ENCODE results near the gene OR13J1. TPM values are rescaled to one million over a fixed set of nuclear protein-coding genes. Genes with fewer than 3 reads are reported as not detected.

The OR13J1 gene
- total and polyA plus RNA-seq, 4 donors = not detected

DNA sequence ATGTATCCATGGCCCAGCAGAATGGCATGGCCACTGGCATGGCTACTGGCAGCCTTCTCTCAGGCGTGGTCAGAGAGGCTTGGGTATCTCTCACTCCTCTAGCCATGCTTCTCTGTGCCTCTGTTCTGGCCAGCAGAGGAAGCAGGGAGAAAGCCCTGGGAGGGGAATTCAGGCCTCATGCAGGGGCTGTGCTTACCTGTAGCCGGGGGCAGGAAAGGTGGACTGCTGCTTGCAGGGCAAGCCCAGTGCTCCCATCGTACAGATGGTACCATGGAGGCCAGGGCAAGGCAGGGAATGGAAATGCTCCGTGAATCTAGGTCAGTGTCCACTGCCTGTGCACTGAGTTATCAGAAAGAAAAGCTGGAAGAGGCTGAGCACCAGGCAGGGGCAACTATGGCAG, 2.7 kb downstream of the OR13J1 start (continued):
- TF ChIP-seq, protein P1, sequence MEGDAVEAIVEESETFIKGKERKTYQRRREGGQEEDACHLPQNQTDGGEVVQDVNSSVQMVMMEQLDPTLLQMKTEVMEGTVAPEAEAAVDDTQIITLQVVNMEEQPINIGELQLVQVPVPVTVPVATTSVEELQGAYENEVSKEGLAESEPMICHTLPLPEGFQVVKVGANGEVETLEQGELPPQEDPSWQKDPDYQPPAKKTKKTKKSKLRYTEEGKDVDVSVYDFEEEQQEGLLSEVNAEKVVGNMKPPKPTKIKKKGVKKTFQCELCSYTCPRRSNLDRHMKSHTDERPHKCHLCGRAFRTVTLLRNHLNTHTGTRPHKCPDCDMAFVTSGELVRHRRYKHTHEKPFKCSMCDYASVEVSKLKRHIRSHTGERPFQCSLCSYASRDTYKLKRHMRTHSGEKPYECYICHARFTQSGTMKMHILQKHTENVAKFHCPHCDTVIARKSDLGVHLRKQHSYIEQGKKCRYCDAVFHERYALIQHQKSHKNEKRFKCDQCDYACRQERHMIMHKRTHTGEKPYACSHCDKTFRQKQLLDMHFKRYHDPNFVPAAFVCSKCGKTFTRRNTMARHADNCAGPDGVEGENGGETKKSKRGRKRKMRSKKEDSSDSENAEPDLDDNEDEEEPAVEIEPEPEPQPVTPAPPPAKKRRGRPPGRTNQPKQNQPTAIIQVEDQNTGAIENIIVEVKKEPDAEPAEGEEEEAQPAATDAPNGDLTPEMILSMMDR (IDR thresholded peaks at IDR 0.05; ENCODE audit: low read depth, low read length, missing input control) = no peak

DNA sequence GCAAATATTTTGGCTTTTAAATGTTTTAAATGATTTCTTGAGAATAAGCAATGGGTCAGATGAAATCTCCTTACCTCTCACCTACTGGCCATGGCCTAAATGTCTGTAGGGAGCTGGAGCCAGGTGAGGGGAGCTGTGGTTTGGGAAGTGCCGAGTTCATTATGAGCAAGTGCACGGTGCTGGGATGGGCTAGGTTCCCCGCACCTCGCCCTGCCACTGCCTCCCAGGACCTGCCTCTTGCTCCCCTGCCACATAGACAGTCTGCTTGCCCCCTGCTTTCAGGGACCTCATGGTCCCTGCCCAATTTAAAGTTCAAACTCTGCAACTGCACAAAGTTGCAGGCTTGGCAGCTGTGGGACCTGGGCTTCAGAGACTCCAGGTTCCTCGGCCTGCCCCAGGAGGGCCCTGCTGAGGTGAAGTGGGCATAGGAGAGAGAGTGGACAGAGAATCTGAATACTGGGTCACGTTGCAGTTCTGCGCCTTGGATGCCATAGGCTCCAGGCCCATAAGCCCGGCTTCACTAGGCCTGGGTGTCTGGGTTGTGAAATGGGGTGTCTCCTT, 5.4 kb downstream of the OR13J1 start:
- no peaks in the 10 kb centered on the region for H3K36me3 ChIP-seq (ENCODE audit: control insufficient read depth in 4 of 4, insufficient read depth in 3 of 4, low read depth in 1 of 4, low read length in 3 of 4)
- TF ChIP-seq NR2F2 (IDR thresholded peaks at IDR 0.05) = no peak
- TF ChIP-seq, protein P1 (IDR thresholded peaks at IDR 0.05; ENCODE audit: low read depth, low read length, missing input control) = no peak
- TF ChIP-seq FOXA2 (IDR thresholded peaks at IDR 0.05) = no peak
- TF ChIP-seq, protein P2, sequence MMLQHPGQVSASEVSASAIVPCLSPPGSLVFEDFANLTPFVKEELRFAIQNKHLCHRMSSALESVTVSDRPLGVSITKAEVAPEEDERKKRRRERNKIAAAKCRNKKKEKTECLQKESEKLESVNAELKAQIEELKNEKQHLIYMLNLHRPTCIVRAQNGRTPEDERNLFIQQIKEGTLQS (IDR thresholded peaks at IDR 0.05) = no peak
- no peak for TF ChIP-seq RXRA (IDR thresholded peaks at IDR 0.05)
- TF ChIP-seq TAF1 (conservative IDR thresholded peaks at IDR 0.05) = no peak
- no peak for TF ChIP-seq YY1 (IDR thresholded peaks at IDR 0.05)
- TF ChIP-seq, protein P3, sequence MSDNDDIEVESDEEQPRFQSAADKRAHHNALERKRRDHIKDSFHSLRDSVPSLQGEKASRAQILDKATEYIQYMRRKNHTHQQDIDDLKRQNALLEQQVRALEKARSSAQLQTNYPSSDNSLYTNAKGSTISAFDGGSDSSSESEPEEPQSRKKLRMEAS (IDR thresholded peaks at IDR 0.05) = no peak
- TF ChIP-seq, protein P4, sequence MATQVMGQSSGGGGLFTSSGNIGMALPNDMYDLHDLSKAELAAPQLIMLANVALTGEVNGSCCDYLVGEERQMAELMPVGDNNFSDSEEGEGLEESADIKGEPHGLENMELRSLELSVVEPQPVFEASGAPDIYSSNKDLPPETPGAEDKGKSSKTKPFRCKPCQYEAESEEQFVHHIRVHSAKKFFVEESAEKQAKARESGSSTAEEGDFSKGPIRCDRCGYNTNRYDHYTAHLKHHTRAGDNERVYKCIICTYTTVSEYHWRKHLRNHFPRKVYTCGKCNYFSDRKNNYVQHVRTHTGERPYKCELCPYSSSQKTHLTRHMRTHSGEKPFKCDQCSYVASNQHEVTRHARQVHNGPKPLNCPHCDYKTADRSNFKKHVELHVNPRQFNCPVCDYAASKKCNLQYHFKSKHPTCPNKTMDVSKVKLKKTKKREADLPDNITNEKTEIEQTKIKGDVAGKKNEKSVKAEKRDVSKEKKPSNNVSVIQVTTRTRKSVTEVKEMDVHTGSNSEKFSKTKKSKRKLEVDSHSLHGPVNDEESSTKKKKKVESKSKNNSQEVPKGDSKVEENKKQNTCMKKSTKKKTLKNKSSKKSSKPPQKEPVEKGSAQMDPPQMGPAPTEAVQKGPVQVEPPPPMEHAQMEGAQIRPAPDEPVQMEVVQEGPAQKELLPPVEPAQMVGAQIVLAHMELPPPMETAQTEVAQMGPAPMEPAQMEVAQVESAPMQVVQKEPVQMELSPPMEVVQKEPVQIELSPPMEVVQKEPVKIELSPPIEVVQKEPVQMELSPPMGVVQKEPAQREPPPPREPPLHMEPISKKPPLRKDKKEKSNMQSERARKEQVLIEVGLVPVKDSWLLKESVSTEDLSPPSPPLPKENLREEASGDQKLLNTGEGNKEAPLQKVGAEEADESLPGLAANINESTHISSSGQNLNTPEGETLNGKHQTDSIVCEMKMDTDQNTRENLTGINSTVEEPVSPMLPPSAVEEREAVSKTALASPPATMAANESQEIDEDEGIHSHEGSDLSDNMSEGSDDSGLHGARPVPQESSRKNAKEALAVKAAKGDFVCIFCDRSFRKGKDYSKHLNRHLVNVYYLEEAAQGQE (IDR thresholded peaks at IDR 0.05) = no peak
- TF ChIP-seq FOXA1 (IDR thresholded peaks at IDR 0.05) = no peak
- TF ChIP-seq JUND (IDR thresholded peaks at IDR 0.05) = no peak
- no peak for TF ChIP-seq HNF4G (IDR thresholded peaks at IDR 0.05)
- TF ChIP-seq EGR1 (IDR thresholded peaks at IDR 0.05; ENCODE audit: low read depth in 2 of 2) = no peak
- TF ChIP-seq, protein P5, sequence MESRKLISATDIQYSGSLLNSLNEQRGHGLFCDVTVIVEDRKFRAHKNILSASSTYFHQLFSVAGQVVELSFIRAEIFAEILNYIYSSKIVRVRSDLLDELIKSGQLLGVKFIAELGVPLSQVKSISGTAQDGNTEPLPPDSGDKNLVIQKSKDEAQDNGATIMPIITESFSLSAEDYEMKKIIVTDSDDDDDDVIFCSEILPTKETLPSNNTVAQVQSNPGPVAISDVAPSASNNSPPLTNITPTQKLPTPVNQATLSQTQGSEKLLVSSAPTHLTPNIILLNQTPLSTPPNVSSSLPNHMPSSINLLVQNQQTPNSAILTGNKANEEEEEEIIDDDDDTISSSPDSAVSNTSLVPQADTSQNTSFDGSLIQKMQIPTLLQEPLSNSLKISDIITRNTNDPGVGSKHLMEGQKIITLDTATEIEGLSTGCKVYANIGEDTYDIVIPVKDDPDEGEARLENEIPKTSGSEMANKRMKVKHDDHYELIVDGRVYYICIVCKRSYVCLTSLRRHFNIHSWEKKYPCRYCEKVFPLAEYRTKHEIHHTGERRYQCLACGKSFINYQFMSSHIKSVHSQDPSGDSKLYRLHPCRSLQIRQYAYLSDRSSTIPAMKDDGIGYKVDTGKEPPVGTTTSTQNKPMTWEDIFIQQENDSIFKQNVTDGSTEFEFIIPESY (IDR thresholded peaks at IDR 0.05) = no peak
- no peak for TF ChIP-seq SP1 (IDR thresholded peaks at IDR 0.05)
- TF ChIP-seq GABPA (IDR thresholded peaks at IDR 0.05 in 1 of 2, conservative IDR thresholded peaks at IDR 0.05 in 1 of 2) = no peak
- TF ChIP-seq RAD21 (IDR thresholded peaks at IDR 0.05) = no peak
- no peak for TF ChIP-seq HNF4A (conservative IDR thresholded peaks at IDR 0.05)
- WGBS = 86% methylated on average over 8 of the region's 8 CpGs
- H3K27me3 ChIP-seq (ENCODE audit: control insufficient read depth in 4 of 4, insufficient read depth in 4 of 4, low read length in 3 of 4) = peaks cover 0 to 5% (median 0%) of the 10 kb centered on the region in 4 donors
- no peak overlapping the region for H3K27ac ChIP-seq (ENCODE audit: low read depth in 1 of 2, low read length in 2 of 2)
- no peak overlapping the region for H3K9ac ChIP-seq (ENCODE audit: low read depth in 1 of 2, low read length in 2 of 2)
- no peaks in the 10 kb centered on the region for H3K4me1 ChIP-seq (ENCODE audit: control insufficient read depth in 4 of 4, insufficient read depth in 4 of 4, low read length in 3 of 4)
- DNase-seq (ENCODE audit: low spot score) = no peak
- H3K9me3 ChIP-seq (ENCODE audit: control insufficient read depth in 4 of 4, low read length in 3 of 4) = no peaks in the 10 kb centered on the region
- no peak overlapping the region for H3K4me3 ChIP-seq (ENCODE audit: low read depth in 1 of 3, low read length in 3 of 3)
